Upper lobe of left lung (tissue), 4 donors: ENCODE results near the gene ADGRD1.

Experiments
- CTCF ChIP-seq, 6 experiments: fragments of 450-650 bp in 4 of 6; fragments of 200-600 bp in 2 of 6; sonication (generic) in 2 of 6; IDR thresholded peaks; one replicate each; pipeline ENCODE4 v1.5.1; 2016 to 2019; ENCODE audit warnings: antibody characterized with exemption in 6 of 6
- POLR2A ChIP-seq, 4 donors: fragments of 450-650 bp; IDR thresholded peaks; one replicate each; pipeline ENCODE4 v1.5.1; 2016 to 2017; ENCODE audit warnings: antibody characterized with exemption in 4 of 4, mild to moderate bottlenecking in 2 of 4

GRCh38 chr12:130957304-130957621 lies 3.6 kb downstream of the ADGRD1 start:
- TF ChIP-seq POLR2A (IDR thresholded peaks at IDR 0.05): no peak
- no peak for TF ChIP-seq CTCF (IDR thresholded peaks at IDR 0.05)
